Natural killer cell treated with Interleukin-12 subunit alpha and Interleukin-12 subunit beta and Interleukin-15 and Interleukin-18, amount 100 ng/mL, for 72 hours (primary cell): ENCODE data around the gene TWSG1. TPM values are rescaled to one million over a fixed set of nuclear protein-coding genes. Genes with fewer than 3 reads are reported as not detected.
"Not testable (repeated sequence)": the region's sequence is repeated elsewhere in the genome, so short reads cannot be mapped to it uniquely, and the experiment has no call there.

ENCODE experiments used
- ATAC-seq, 2 donors: fragments of 150-1000 bp; cut with Tn5 transposase in 1 of 2; sonication (Bioruptor Pico), chemical (Tn5 transposase) in 1 of 2; 2 replicates each; pipeline ENCODE4 v1.10.0; 2021
- DNase-seq: peaks from one replicate; pipeline ENCODE4 v3.0.0; 2022; ENCODE audit warnings: low spot score
- H3K27ac Mint-ChIP-seq, 2 donors: 1 replicate in 1 of 2; 2 replicates in 1 of 2; pipeline ENCODE4 v1.8.0; 2022; ENCODE audit warnings: mixed read lengths in 2 of 2, mild to moderate bottlenecking in 1 of 2, moderate library complexity in 1 of 2
- H3K27me3 Mint-ChIP-seq, 2 donors: 1 replicate in 1 of 2; 2 replicates in 1 of 2; pipeline ENCODE4 v1.8.0; 2022; ENCODE audit warnings: mixed read lengths in 2 of 2
- H3K36me3 Mint-ChIP-seq: one replicate; pipeline ENCODE4 v1.8.0; 2022; ENCODE audit warnings: mixed read lengths
- H3K4me1 Mint-ChIP-seq, 2 donors: 1 replicate in 1 of 2; 2 replicates in 1 of 2; pipeline ENCODE4 v1.8.0; 2022; ENCODE audit warnings: low read depth in 2 of 2, mixed read lengths in 2 of 2, mild to moderate bottlenecking in 1 of 2
- H3K4me3 Mint-ChIP-seq: one replicate; pipeline ENCODE4 v1.8.0; 2022; ENCODE audit warnings: mixed read lengths
- H3K9me3 Mint-ChIP-seq: 2 replicates; pipeline ENCODE4 v1.8.0; 2022; ENCODE audit warnings: mixed read lengths
- total RNA-seq, 2 donors: library from RNA; stranded (reverse); gene quantifications; one replicate each; pipeline ENCODE4 v1.2.3, GENCODE V29; 2022

Gene TWSG1
- total RNA-seq, 2 donors from 2014 or later, result 37.4 to 65.5 TPM

DNA sequence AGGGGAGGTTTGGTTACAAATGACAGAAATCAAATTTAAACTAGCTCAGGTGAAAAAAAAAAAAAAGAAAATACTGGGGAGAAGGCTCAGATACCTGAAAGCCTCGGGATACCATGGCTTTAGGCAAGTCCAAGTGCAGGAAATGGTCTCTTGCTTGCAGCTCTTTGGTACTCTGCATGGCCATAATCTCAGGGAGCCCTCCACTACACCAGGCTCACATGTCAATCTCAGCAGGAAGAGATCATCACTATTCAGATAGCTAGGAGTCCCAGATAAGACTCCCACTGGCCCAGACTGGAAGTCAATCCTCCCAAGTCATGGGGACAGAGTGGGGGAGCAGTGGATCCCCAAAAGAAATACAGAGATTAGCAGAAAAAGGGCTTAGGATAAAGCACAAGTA lies 75.9 kb downstream of the TWSG1 start:
- H3K27ac Mint-ChIP-seq, result no peak overlapping the region
- H3K9me3 Mint-ChIP-seq, result no peaks in the 10 kb centered on the region
- peaks cover 0 to 6% of the 10 kb centered on the region in 2 donors for H3K27me3 Mint-ChIP-seq
- no peak overlapping the region for H3K4me3 Mint-ChIP-seq
- peaks cover 0 to 6% of the 10 kb centered on the region in 2 donors for H3K4me1 Mint-ChIP-seq
- ATAC-seq (no peak), DNase-seq (no peak)
- H3K36me3 Mint-ChIP-seq, result no peaks in the 10 kb centered on the region

DNA sequence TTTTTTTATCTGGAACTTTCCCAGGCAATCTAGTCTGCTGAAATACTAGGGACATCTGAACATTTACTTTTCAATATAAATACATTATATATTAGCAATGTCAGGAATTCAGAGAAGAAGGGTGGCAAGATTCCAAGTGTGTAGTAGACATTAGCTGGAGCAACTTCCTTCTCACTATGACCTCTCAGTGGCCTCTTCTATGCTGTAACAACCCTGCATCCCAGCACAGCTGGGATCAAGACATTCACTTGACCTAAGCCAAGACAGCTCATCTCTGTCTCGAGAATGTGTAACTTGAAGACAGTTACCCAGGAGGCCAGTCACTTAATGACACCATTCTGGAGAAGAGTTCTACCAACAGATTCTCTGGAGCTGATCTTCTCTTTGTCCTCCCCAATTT lies 79.0 kb downstream of the TWSG1 start:
- no peak overlapping the region for H3K27ac Mint-ChIP-seq
- ATAC-seq, result no peak
- H3K9me3 Mint-ChIP-seq, result no peaks in the 10 kb centered on the region
- no peak for DNase-seq
- no peaks in the 10 kb centered on the region for H3K36me3 Mint-ChIP-seq
- H3K27me3 Mint-ChIP-seq, result no peaks in the 10 kb centered on the region
- no peaks in the 10 kb centered on the region for H3K4me1 Mint-ChIP-seq
- no peak overlapping the region for H3K4me3 Mint-ChIP-seq

DNA sequence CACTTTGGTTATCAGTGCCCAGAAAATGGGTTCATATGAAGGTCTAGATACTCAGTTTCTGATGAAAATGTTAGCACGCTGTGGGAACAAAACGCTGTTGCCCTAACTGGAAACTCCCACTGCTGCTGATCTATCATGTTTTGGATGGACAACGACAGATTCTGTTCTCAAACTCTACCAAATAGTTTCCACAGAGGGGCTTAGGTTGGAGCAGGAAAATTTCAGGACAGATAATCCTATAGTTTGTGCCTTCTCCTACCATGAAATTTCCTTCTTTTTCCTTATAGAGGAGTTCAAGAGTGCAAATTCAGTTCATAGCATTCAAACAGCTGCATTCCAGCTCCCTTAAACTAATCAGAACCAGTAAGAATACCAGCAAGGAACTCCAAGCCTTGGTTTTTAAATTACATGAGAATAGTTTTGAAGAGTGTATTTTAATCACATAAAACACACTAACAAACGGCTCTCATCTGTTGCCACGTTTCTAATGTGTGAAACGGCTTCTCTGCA lies 82.0 kb downstream of the TWSG1 start:
- Mint-ChIP-seq H3K27ac (no peak overlapping the region), H3K9me3 (no peaks in the 10 kb centered on the region), H3K36me3 (no peaks in the 10 kb centered on the region), H3K27me3 (no peaks in the 10 kb centered on the region), H3K4me3 (no peak overlapping the region), H3K4me1 (no peaks in the 10 kb centered on the region)
- ATAC-seq (no peak), DNase-seq (no peak)

DNA sequence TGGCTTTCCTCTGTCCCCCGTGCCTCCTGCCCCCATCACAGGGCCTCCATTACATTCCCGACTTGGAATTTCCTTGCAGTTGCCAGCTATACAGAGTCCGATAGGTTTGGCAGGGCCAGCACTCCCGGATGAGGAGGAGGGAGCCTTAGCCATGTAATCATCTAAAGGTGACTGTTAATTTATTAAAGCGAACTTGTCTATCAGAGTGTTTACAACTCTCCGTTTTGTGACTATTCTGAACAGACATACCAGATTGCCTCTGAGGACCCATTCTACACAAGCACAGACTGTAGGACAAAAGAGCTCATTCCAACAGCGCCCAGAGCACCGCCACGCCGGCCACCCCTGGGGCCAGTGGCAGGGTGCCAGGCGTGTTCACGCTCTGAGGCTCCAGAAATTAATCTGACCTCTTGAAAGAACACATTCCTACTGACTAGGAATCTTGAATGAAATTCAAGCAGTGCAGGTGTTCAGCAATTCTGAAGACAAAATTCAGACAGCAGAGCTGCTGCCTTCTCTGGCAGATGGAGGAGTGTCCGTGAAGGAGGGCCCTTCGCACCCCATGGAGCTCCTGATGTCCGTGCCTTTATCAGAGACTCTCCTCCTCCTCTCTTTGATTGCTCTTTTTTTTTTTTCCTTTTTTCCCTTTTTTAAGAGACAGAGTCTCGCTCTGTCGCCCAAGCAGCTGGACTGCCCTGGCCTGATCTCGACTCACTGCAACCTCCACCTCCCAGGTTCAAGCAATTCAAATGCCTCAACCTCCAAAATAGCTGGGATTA lies 82.7 kb downstream of the TWSG1 start:
- Mint-ChIP-seq H3K4me3 (no peak overlapping the region), H3K36me3 (no peaks in the 10 kb centered on the region), H3K27me3 (no peaks in the 10 kb centered on the region), H3K4me1 (no peaks in the 10 kb centered on the region), H3K27ac (no peak overlapping the region), H3K9me3 (no peaks in the 10 kb centered on the region)
- no peak for ATAC-seq
- no peak for DNase-seq

DNA sequence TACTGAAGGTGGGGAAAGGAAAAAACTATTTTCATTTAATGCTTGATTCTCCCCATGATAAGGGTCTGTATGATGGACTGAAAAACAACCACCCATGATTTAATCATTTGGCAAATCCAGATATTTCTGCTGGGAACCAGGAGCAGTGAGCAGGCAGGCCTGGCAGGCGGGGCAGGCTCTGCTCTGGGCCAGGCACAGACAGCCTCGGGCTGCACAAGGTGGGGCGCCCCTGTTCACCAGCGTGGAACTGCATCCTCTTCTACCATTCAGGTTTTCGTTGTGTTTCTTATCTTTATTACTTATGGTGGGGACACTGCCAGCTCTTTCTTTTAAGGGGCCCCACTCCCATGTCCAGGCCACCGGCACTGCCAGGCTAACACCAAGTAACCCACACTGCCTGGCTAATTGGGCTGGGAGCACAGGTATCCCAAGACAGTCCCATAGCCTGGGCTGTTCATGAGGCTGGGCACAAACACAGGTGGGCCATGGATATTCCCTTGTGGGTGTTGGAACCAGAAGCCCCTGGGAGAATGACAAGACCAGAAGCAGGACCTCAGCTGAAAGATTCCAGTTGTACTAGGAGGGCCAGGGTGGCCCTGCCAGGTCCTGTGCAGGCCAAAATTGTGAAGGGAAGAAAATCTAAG lies 83.6 kb downstream of the TWSG1 start:
- Mint-ChIP-seq H3K36me3 (no peaks in the 10 kb centered on the region), H3K4me3 (no peak overlapping the region), H3K27ac (no peak overlapping the region), H3K4me1 (no peaks in the 10 kb centered on the region), H3K27me3 (no peaks in the 10 kb centered on the region), H3K9me3 (no peaks in the 10 kb centered on the region)
- ATAC-seq (peak in 1 of 2 donors; percentile 48), DNase-seq (no peak)

DNA sequence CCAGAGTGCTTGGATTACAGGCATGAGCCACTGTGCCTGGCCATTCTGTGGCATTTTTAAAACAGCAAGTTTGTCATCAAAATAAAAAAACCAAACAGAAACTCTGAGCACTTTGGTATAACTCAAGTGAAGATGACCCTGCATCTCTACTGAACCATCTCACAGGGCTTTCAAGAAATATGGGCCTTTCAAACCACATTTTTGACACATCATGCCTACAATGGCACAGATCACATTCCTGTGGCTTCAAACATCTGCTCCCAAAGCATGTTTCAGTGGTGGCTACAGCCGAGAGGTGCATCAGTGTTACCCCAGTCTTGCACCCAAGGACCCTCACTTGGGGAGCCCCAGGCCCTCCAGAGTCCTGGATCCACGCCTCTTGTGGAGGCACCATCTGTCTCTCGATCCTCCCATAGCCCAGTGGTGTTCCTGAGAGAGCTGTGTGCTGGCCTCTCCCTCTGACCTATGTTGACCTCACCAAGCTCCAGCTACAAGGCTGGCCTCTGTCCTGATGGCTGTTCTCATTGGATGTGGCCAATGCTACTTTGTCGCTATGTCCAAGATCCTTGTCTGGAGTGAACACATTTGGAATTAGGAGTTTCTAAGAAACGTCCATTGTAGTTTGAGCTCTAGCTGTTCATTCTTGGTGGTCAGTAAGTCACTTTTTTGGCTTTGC lies 85.5 kb downstream of the TWSG1 start:
- Mint-ChIP-seq H3K9me3 (no peaks in the 10 kb centered on the region), H3K36me3 (no peaks in the 10 kb centered on the region), H3K4me1 (no peaks in the 10 kb centered on the region), H3K27ac (no peak overlapping the region), H3K4me3 (no peak overlapping the region), H3K27me3 (no peaks in the 10 kb centered on the region)
- DNase-seq (no peak), ATAC-seq (no peak)

DNA sequence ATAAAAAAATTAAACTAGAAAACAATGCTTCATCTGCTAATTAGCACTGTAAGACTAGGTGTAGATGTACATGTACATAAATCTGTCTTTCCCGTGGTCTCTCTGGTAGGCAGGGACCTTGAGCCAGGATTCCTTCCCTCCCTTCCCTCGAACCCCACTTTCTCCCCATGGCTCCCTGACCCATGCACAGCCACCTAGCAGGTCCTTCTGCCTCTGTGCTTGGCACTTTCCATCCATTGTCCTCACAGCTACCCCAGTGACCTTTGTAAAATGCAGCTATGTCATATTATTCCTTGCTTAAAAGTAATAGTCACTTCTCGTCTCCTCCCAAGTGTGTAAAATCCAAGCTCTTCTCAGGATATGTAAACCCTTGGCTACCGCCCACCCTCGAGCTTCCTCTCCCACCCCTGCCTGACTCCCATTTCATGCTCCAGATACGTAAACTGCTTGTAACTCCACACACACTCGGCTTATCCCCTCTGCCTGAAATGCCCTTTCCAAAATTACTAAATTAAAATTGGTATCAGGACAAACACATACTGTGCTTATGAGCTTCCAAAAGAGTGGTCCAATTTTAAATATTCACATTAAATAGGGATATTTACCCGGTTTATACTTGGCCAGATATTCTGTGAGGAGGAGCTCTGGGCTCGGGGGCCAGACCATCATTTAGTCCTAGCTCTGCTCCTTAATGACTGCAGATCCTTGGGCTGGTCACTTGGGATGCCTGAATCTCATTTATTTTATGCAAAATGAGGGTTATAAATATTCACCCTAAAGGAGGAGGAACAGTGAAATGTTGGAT lies 86.7 kb downstream of the TWSG1 start:
- no peak for DNase-seq
- no peaks in the 10 kb centered on the region for H3K9me3 Mint-ChIP-seq

DNA sequence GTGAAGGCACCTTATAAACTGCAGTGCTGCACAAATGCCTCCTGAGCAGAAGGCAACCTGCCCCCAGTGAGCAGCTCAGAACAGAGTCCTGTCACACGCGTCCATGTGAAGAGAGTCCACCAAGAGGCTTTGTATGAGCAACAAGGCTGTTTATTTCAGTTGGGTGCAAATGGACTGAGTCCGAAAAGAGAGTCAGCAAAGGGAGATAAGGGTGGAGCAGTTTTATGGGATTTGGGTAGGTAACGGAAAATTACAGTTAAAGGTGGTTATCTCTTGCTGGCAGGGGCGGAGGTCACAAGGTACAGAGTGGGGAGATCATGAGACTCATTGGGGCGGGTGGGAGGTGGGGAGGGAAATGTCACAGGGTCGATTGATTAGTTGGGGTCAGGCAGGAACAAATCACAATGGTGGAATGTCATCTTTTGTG lies 87.3 kb downstream of the TWSG1 start:
- no peaks in the 10 kb centered on the region for H3K36me3 Mint-ChIP-seq
- no peak overlapping the region for H3K27ac Mint-ChIP-seq
- no peak for DNase-seq
- ATAC-seq, result no peak
- no peaks in the 10 kb centered on the region for H3K9me3 Mint-ChIP-seq
- no peaks in the 10 kb centered on the region for H3K4me1 Mint-ChIP-seq
- no peaks in the 10 kb centered on the region for H3K27me3 Mint-ChIP-seq
- H3K4me3 Mint-ChIP-seq, result no peak overlapping the region

More for the DNA sequence above, 86.7 kb downstream of the TWSG1 start:
- H3K4me1 Mint-ChIP-seq, result no peaks in the 10 kb centered on the region
- no peaks in the 10 kb centered on the region for H3K36me3 Mint-ChIP-seq
- H3K27me3 Mint-ChIP-seq, result no peaks in the 10 kb centered on the region
- ATAC-seq, result no peak
- no peak overlapping the region for H3K4me3 Mint-ChIP-seq
- no peak overlapping the region for H3K27ac Mint-ChIP-seq

DNA sequence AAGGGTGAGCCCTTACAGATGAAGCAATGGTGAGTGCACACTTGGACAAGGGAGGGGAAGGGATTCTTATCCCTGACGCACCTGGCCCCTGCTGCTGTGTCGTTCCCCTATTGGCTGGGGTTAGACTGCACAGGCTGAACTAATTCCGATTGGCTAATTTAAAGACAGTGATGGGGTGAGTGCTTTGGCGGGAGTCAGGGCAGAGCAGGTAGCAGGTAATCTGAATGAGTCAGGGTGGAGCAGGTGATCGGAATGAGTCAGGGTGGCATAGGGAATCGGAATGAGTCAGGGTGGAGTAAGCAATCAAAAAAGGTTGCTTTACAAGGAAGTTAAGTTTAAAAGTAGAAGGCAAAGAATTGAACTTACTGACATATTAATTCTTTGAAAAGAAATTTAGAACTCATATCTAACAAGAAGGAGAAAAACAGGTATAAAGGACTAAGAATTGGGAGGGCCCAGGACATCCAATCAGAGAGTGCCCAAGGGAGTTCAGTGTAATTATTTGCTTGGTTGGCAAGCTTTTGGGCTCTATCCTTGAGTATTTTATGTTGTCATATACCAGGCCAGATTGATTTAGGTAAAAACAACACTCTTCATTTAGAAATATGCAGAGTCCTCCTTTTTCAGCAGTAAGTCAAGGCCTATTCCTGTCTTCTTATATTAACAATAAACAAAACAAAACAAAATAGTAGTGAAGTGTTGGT lies 88.4 kb downstream of the TWSG1 start:
- no peaks in the 10 kb centered on the region for H3K4me1 Mint-ChIP-seq
- H3K4me3 Mint-ChIP-seq, result no peak overlapping the region
- H3K36me3 Mint-ChIP-seq, result no peaks in the 10 kb centered on the region
- no peaks in the 10 kb centered on the region for H3K27me3 Mint-ChIP-seq
- no peaks in the 10 kb centered on the region for H3K9me3 Mint-ChIP-seq
- no peak for DNase-seq
- no peak for ATAC-seq
- H3K27ac Mint-ChIP-seq, result no peak overlapping the region

DNA sequence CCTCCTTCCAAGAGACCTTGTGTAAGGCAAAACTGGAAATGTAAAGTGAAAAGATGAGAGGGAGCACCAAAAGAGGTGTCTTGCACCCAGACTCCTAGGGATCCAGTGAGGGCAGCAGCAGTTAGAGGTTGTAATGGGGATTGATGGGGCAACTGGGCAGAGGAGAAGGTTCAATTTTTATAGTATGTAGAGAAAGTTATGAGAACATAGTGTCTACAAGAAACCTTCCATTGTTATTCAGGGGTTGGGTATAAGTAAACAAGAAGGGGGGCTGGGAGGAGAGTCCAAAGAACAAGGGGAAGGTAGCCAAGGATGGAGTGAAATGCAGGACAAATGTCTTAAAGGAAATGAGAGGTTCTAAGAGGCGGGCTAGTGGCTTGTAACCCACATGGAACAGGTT lies 89.1 kb downstream of the TWSG1 start:
- H3K36me3 Mint-ChIP-seq, H3K27me3 Mint-ChIP-seq, ATAC-seq, DNase-seq, H3K4me1 Mint-ChIP-seq, H3K4me3 Mint-ChIP-seq, H3K27ac Mint-ChIP-seq, H3K9me3 Mint-ChIP-seq: not testable (repeated sequence)

DNA sequence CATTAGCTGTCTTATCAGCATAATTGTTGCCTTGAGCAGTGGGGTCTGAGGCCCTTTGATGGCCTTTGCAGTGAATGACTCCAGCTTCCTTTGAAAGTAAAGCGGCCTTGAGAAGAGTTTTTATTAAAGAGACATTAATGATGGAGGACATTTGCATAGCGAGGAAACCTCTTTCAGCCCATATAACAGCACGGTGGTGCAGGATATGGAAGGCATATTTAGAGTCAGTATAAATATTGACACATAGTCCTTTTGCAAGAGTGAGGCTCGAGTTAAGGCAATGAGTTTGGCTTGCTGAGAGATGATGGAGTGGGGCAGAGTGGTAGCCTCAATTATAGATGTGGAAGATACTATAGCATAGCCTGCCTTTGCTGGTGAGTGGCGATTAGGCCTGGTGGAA lies 89.7 kb downstream of the TWSG1 start:
- not testable (repeated sequence) for ATAC-seq, H3K9me3 Mint-ChIP-seq, H3K4me1 Mint-ChIP-seq, H3K27me3 Mint-ChIP-seq, DNase-seq, H3K4me3 Mint-ChIP-seq, H3K36me3 Mint-ChIP-seq, H3K27ac Mint-ChIP-seq

DNA sequence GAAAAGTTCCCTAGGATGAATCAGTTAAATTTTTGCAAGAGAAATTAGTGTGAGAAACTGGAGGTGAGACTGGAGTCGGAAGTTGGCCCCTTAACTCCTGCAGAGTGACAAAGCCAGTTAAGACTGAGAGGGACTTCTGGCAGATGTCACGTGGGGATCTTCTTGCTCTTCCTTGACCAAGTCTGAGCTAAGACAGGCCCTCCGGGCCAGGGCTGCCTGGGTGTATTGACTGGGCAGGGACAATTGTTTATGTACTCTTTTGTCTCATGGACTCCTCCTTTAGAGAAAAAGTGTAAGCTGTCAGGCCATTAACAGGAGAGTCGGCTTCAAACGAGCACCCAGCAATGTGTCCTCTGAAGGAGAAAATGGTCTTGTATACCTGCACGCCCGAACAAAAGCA lies 92.2 kb downstream of the TWSG1 start:
- DNase-seq (no peak), ATAC-seq (no peak)
- no peaks in the 10 kb centered on the region for H3K9me3 Mint-ChIP-seq
- no peaks in the 10 kb centered on the region for H3K36me3 Mint-ChIP-seq
- no peak overlapping the region for H3K4me3 Mint-ChIP-seq
- no peaks in the 10 kb centered on the region for H3K4me1 Mint-ChIP-seq
- H3K27ac Mint-ChIP-seq, result no peak overlapping the region
- H3K27me3 Mint-ChIP-seq, result no peaks in the 10 kb centered on the region

DNA sequence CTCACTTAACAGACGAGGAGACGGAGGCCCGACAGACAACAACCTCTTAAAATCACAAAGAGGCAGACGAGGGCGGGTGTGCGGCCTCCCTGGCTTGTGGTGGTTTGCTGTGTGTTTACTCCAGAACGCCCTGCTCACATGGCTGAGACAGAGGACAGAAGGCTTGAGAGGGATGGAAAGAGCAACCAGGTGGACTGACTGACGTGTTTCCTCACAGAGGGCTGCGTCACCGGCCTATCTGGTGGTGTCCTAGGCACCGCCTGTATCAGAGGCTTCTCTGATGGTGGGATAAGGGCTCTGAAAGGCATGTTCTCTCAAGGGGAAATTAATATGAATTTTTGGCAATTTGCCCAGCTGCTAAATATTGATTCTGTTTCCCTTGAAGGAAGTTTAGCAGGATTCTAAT lies 93.7 kb downstream of the TWSG1 start:
- peaks cover 1% of the 10 kb centered on the region in 2 donors for H3K4me1 Mint-ChIP-seq
- H3K36me3 Mint-ChIP-seq, result no peaks in the 10 kb centered on the region
- ATAC-seq (no peak), DNase-seq (no peak)
- H3K9me3 Mint-ChIP-seq, result no peaks in the 10 kb centered on the region
- peaks cover 0 to 2% of the 10 kb centered on the region in 2 donors for H3K27me3 Mint-ChIP-seq
- no peak overlapping the region for H3K27ac Mint-ChIP-seq
- H3K4me3 Mint-ChIP-seq, result no peak overlapping the region
